GM12873 (cell line): ENCODE data around the gene LONP2.

ENCODE experiments used
- CTCF ChIP-seq: IDR thresholded peaks from 2 replicates; pipeline ENCODE4 v1.5.1; 2012; ENCODE audit warnings: low read depth, mild to moderate bottlenecking, moderate library complexity, low read length, control low read depth; ENCODE audit not compliant: insufficient read depth; ENCODE audit errors: missing control alignments

The LONP2 gene

GRCh38 chr16:48347191-48347865 lies 103.2 kb downstream of the LONP2 start:
- TF ChIP-seq CTCF, result no peak

GRCh38 chr16:48347980-48348379 lies 103.9 kb downstream of the LONP2 start:
- no peak for TF ChIP-seq CTCF

- no peak for TF ChIP-seq CTCF
These were observed 106.6 kb downstream of the LONP2 start for GRCh38 chr16:48350736-48351135.

GRCh38 chr16:48352648-48353390 lies 108.7 kb downstream of the LONP2 start:
- no peak for TF ChIP-seq CTCF

- TF ChIP-seq CTCF, result peak; percentile 86
These were observed 109.6 kb downstream of the LONP2 start for GRCh38 chr16:48353565-48354163.

GRCh38 chr16:48354877-48355855 lies 111.1 kb downstream of the LONP2 start:
- TF ChIP-seq CTCF, result no peak
